Right lobe of liver (tissue), 6 donors: ENCODE data around the gene KCNN3. TPM values are rescaled to one million over a fixed set of nuclear protein-coding genes. Genes with fewer than 3 reads are reported as not detected.
A peak's percentile ranks its signal among the peaks of the same experiment; 100 is the strongest.

Experiments
- ATAC-seq, 4 donors: fragments of 200-7000 bp; cut with Tn5 transposase; one replicate each; pipeline ENCODE4 v1.9.1; 2020; ENCODE audit warnings: mild to moderate bottlenecking in 4 of 4, moderate library complexity in 4 of 4
- DNase-seq, 3 donors: peaks; one replicate each; pipeline ENCODE4 v3.0.0-alpha.2; 2020
- H3K27ac ChIP-seq, 3 donors: fragments of 200-600 bp; one replicate each; pipeline ENCODE4 v1.8.0; 2022
- H3K27me3 ChIP-seq, 2 donors: fragments of 200-600 bp; one replicate each; pipeline ENCODE4 v1.8.0; 2022
- H3K36me3 ChIP-seq, 4 donors: fragments of 200-600 bp; sonication (generic) in 1 of 4; one replicate each; pipeline versions ENCODE4 v1.5.1 to v1.8.0; 2017 to 2022; ENCODE audit warnings: control low read depth in 1 of 4
- H3K4me1 ChIP-seq, 4 donors: fragments of 200-600 bp; sonication (generic) in 1 of 4; one replicate each; pipeline versions ENCODE4 v1.5.1 to v1.8.0; 2017 to 2022; ENCODE audit warnings: control low read depth in 1 of 4
- H3K4me3 ChIP-seq, 3 donors: fragments of 200-600 bp; one replicate each; pipeline ENCODE4 v1.8.0; 2022
- H3K9me3 ChIP-seq, 4 donors: fragments of 200-600 bp; sonication (generic) in 1 of 4; one replicate each; pipeline versions ENCODE4 v1.5.1 to v1.8.0; 2017 to 2022; ENCODE audit warnings: control low read depth in 1 of 4
- CTCF ChIP-seq, 4 donors: fragments of 200-600 bp in 3 of 4; fragments of 450-650 bp in 1 of 4; IDR thresholded peaks; one replicate each; pipeline versions ENCODE4 v1.5.1 to v1.8.0; 2016 to 2022; ENCODE audit warnings: antibody characterized with exemption in 4 of 4, mild to moderate bottlenecking in 2 of 4
- POLR2A ChIP-seq: fragments of 450-650 bp; IDR thresholded peaks from one replicate; pipeline ENCODE4 v1.6.1; 2017; ENCODE audit warnings: antibody characterized with exemption, mild to moderate bottlenecking
- whole genome bisulfite sequencing: methylation state at CpG from one replicate; pipeline ENCODE4 v1.1.6; 2018; ENCODE audit warnings: low coverage, low lambda C conversion rate; ENCODE audit not compliant: insufficient coverage; ENCODE audit errors: missing lambda C conversion rate; 5-methylcytosine and 5-hydroxymethylcytosine counted together
- intact Hi-C, 2 donors: fragments of 100-400 bp; cut with DNase I; formaldehyde crosslinking; loops; one replicate each; pipeline versions ENCODE4 v1.11.2 to v1.14.1; 2022
- total RNA-seq, 6 experiments: library from RNA; depleted of rRNA in 2 of 6; stranded (reverse); fragments of >200 nt in 2 of 6; fragmentation: NEBNext Ultra II Directional in 3 of 6; extraction: Animal tissue kit (Norgen Biotek cat#: 25700) in 3 of 6; gene quantifications; one replicate each; pipeline versions ENCODE4 v1.1.0 to v1.2.4, GENCODE V29; 2016 to 2023
- donor health status: DM: no; HTN: yes; CAD: no.
- donor health status: DM: no; HTN: no; CAD: no.
- donor health status: DM: no; HTN: no; CAD: no.
- donor health status: DM: no; HTN: yes; CAD: no.
- donor health status: DM: no; HTN: yes; CAD: no.

Gene KCNN3
- total RNA-seq, 6 experiments from 2014 or later = 0.15 to 0.64 (median 0.32) TPM

DNA sequence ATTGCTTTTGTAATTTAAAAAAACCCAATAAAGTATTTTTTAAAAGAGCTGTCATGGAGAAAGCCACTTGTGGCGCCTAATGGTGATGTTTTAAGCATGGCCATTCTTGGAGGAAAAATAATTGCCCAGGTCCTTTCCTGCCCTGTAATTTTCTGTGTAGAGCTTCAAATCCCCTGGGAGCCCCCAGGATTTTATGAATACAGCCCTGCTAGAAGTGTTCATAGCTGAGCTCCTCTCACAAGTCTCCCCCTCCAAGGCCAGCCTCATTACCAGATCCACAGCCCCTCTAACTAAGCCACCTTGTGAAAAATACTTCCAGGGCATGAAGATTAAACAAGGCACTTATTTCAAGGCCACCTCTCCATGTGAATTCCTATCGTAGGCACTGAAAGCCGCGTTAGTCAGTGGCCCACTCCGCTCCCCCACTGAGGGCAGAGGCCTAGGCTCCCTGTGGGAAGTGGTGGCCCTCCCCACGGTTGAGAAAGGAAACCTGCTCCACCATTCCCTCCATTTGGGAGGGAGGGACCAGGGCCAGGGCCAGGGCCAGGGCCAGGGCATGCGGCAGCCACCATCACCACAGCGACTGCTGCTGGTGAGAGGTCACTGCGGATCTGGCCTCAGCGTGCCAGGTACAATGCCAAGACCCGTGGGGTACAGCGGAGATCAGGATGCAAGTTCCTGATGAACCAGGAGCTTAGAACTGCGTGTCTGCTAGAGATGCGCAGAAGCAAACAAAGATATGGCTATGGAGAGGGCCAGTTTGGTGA lies 83.1 kb downstream of the KCNN3 start:
- intact Hi-C loops = no loop called here
- Histone ChIP-seq H3K27ac (no peak overlapping the region), H3K27me3 (no peaks in the 10 kb centered on the region), H3K9me3 (no peaks in the 10 kb centered on the region), H3K36me3 (no peaks in the 10 kb centered on the region), H3K4me1 (peaks cover 0 to 14% (median 3%) of the 10 kb centered on the region in 4 donors), H3K4me3 (no peak overlapping the region)
- DNase-seq (no peak), ATAC-seq (no peak)
- WGBS = 92% methylated on average over 6 of the region's 14 CpGs
- TF ChIP-seq CTCF (IDR thresholded peaks at IDR 0.05) (no peak), POLR2A (no peak)

- no peaks in the 10 kb centered on the region for H3K9me3 ChIP-seq
- ATAC-seq (peak; percentile 98 to 99 (median 98)), DNase-seq (peak; percentile 65 to 85 (median 83))
- peak overlapping the region; percentile 66 to 94 (median 86) for H3K27ac ChIP-seq
- peaks cover 0 to 14% (median 3%) of the 10 kb centered on the region in 4 donors for H3K4me1 ChIP-seq
- WGBS = 0% methylated on average over 1 of the region's 2 CpGs
- H3K27me3 ChIP-seq = no peaks in the 10 kb centered on the region
- TF ChIP-seq CTCF (IDR thresholded peaks at IDR 0.05) = no peak
- TF ChIP-seq POLR2A = peak; percentile 0
- H3K36me3 ChIP-seq = no peaks in the 10 kb centered on the region
- no peak overlapping the region for H3K4me3 ChIP-seq
- intact Hi-C loops = no loop called here
Observed at GRCh38 chr1:154784924-154785531, 85.1 kb downstream of the KCNN3 start.

DNA sequence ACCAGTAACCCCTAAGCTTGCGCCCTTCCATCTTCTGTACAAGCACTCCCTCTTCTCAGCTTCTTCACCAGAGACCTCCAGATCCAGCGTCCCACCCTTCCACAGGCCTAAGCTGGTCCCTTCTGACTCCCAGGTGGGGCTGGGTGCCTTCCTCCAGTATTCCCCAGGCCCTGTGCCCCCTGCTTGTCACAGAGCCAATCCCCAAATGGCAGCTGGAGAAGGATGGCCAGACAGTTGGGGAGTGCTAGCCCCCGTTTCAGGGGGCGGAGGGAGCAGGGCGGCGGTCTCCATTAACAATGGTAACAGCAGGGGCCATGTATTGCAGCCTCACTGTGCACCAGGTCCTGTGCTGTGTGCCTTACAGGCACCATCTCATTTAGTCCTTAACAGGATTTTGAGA lies 85.7 kb downstream of the KCNN3 start:
- Histone ChIP-seq H3K27me3 (no peaks in the 10 kb centered on the region), H3K4me3 (no peak overlapping the region), H3K4me1 (peaks cover 0 to 14% (median 3%) of the 10 kb centered on the region in 4 donors), H3K36me3 (no peaks in the 10 kb centered on the region), H3K9me3 (no peaks in the 10 kb centered on the region), H3K27ac (peak overlapping the region; percentile 66 to 94 (median 86))
- ATAC-seq (peak in 2 of 4 donors; percentile 16 to 22), DNase-seq (no peak)
- TF ChIP-seq POLR2A = no peak
- TF ChIP-seq CTCF (IDR thresholded peaks at IDR 0.05) = no peak
- intact Hi-C loops = no loop called here
- no CpG with 5 or more reads among the region's 6 CpGs for WGBS

DNA sequence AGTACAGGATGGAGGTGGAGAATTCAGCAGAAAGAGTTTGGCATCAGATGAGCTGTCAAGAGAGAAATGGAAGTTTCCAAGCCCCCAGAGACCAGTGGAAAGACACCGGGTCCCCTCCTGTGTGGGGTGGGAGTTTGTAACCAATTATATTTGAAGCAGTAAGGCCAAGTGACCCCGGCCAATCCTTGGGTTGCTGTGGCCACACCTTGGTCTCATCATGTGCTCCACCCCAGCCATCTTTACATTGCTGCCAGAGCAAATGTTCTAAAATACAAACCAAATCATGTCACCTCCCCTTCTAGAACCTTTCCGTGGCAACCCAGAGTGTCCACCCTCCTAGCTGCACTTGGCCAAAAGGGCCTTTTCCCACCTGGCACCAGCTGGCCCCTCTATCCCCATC lies 86.1 kb downstream of the KCNN3 start:
- WGBS = 93% methylated on average over 2 of the region's 3 CpGs
- DNase-seq = no peak
- no peak overlapping the region for H3K4me3 ChIP-seq
- ATAC-seq = no peak
- peak overlapping the region; percentile 66 to 94 (median 86) for H3K27ac ChIP-seq
- no peaks in the 10 kb centered on the region for H3K9me3 ChIP-seq
- TF ChIP-seq CTCF (IDR thresholded peaks at IDR 0.05) (no peak), POLR2A (no peak)
- intact Hi-C loops = no loop called here
- H3K36me3 ChIP-seq = no peaks in the 10 kb centered on the region
- H3K4me1 ChIP-seq = peaks cover 0 to 14% (median 3%) of the 10 kb centered on the region in 4 donors
- no peaks in the 10 kb centered on the region for H3K27me3 ChIP-seq
